ENCODE measurements around the gene MSMP. TPM values are rescaled to one million over a fixed set of nuclear protein-coding genes. Genes with fewer than 3 reads are reported as not detected.

Gene MSMP
- total RNA-seq, 1 donor from 2014 or later: not detected

DNA sequence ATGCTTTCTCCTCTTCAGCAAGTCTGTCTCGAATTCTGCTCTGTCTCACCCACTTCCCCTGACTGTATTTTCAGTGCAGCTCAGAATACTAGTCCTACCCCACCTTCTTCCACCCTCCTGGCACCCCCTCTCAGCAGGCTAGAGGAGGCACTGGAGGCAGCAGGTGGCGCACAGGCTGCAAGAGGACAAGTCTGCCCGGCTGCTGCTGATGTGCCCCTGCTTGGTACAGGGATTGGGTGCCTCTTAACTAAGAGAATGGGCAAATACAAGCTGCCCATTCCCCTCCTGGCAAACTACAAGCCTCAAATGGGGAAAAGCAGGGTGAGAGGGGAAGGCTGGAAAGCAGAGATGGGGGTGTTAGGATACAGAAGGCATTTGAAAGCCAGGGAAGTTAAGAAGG lies 27.1 kb downstream of the MSMP start:
- intact Hi-C loops (cut with micrococcal nuclease): no loop called here

DNA sequence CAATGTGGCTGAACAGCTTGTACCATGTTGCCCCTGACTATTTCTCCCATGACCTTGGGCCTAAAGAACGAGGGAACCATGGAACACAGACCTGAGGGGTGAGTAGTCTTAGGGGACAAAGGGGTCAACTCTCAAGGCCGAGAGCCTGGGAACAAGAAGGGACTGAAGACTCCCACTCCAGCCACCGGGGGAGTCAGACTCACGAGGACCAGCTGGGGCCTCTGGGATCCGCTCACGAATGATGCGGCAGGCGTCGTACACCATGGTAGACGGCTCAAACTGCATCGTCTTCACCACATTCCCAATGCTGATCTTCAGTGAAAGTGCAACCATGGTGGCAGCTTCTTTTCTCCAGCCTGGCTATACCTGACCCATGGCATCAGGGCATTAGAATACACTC lies 28.7 kb downstream of the MSMP start:
- intact Hi-C loops (cut with micrococcal nuclease): no loop called here

DNA sequence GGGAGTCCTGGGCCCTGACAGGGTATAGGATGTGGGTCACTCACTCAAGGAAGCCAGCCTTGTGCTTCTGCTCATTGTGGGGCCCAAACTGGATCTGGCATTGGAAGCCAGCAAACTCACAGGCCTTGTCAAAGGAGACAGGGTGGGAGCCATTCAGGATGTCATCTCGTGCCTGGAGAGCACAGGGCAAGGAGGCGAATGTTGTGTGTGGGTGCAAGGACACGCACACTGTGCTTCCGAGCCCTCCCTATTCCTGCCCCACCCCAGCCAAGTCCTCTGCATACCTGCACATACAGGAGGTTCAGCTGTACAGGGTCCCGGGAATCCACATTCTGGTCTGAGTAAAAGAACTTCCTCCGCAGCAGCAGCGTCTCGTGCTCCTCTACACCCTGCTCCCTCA lies 30.2 kb downstream of the MSMP start:
- intact Hi-C loops (cut with micrococcal nuclease): no loop called here

DNA sequence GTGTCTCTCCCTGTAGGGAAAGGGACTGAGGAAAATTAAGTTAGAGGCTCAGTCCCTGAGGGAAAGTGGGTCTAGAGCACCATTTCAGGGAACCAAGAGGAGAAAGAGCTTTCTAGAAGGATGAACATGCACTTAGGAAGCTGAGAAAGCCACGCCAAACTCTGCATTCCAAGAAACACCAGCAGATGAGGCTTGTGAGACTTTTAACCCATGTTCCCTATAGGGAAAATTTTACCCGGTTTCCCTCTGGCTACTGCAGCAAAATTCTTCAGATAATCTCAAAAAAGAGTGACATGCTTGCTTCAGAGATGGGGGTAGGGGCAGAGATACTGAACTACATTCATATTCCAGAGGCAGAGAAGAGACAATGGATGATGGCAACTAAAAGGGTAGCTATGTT lies 30.6 kb downstream of the MSMP start:
- intact Hi-C loops (cut with micrococcal nuclease): no loop called here

DNA sequence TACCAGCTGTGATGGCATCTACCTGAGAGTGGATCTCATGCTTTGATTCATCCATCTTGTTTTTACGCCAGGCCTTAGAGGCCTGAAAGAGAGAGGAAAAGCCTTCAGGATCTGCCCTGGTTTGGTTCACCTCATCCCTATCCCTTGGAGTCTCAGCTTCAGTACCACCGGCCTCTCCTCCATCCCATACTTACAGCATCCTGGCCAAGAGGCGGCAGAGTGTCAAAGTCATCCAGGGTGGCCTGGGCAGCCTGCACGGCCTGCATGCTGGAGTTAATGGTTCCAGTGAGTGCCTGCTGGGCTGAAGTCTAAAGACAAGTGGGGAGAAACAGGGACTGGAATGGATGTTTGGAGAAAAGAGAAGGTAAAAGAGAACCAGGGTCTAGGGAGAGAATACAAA lies 34.5 kb downstream of the MSMP start:
- intact Hi-C loops (cut with micrococcal nuclease): no loop called here

GRCh38 chr9:35718721-35719511 lies 35.2 kb downstream of the MSMP start:
- intact Hi-C loops (cut with micrococcal nuclease): no loop called here

DNA sequence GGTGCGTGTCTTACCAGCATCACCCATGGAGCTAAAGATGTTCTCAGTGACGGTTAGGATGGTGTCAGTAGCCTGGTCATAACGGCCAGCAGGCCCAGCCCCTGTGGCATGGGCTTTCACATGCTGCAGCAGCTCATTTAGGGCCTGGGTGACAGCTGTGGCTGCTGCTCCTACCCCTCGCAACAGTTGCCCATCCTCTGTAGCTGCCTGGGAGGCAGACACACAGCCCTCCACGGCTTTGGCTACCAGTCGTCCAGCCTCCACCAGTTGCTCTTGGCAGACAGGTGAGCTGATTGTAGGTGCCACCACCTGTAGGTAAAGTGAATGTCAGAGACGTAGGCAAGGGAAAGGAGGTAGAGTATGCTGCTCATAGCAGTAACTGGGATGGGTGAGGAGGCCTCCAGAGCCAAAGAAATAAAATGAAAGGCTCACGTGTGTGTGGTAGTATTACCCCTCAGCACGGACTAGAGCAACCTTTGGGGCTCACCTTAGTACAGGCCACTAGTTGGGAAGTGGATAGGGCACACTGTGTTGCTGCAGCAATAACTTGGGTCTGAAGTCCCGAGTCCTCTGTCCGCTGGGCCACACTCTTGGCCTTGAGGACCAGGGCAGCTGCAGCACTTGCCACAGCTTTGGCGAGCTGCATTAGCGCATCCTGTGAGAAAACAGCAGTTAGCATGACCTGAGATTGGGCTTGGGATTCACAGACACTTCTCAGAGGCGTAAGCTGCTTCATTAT lies 36.8 kb downstream of the MSMP start:
- intact Hi-C loops (cut with micrococcal nuclease): no loop called here

- intact Hi-C loops (cut with micrococcal nuclease): no loop called here
These were observed 37.8 kb downstream of the MSMP start for GRCh38 chr9:35716230-35716629.

- intact Hi-C loops (cut with micrococcal nuclease): no loop called here
These were observed 39.4 kb downstream of the MSMP start for GRCh38 chr9:35714579-35715252.

GRCh38 chr9:35714123-35714522 lies 40.0 kb downstream of the MSMP start:
- intact Hi-C loops (cut with micrococcal nuclease): no loop called here

GRCh38 chr9:35713578-35713977 lies 40.5 kb downstream of the MSMP start:
- intact Hi-C loops (cut with micrococcal nuclease): no loop called here

DNA sequence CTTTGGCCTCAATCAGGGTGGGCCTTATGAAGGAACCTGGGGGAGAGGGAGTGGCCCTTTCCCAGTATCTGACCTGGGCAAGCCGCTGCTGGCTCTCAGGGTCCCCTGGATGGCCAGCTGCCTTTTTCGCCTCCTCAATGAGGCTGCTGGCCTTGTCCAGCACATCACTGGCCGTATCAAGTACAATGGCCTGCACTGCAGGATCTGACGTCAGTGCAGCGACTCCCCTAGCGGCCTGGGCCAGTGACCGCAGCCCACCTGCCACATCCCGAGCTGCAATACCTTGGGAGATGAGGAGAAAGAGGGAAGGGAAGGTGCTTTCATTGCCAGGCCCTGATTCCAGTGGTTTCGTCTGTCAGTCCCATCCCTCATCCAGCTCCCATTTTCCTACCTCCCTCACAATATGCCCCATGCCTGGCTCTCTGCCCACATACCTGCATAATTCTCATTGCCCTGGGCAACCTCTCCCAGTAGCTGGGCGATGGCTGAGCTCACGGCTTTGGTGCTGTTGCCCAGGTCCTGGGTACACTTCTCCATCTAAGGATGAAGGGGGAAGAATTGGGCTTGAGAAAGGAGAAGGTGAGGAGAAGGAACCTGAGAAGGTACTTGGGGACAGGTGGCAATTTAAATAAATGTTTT lies 41.2 kb downstream of the MSMP start:
- intact Hi-C loops (cut with micrococcal nuclease): no loop called here

- intact Hi-C loops (cut with micrococcal nuclease): no loop called here
These were observed 42.3 kb downstream of the MSMP start for GRCh38 chr9:35711501-35712428.

GRCh38 chr9:35710818-35711500 lies 43.1 kb downstream of the MSMP start:
- intact Hi-C loops (cut with micrococcal nuclease): no loop called here

- intact Hi-C loops (cut with micrococcal nuclease): no loop called here
These were observed 45.9 kb downstream of the MSMP start for GRCh38 chr9:35708146-35708545.

DNA sequence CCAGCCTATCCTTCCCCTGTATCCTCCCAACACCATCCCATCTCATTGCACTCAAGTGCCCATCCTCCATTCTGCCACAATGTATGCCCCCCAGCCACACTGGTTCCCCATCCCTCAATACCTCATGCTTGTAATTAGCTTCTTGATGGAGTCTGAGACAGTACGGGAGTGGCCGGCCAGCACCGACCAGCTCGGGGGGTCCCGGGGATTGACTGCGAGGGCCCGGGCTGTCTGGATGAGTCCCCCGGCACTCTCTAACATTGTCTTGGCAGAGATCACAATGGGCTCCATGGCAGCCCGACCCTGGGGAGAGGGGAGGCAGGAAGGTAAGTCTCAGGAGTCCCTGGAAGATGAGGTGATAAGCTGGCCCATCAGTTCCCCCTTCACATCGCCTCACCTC lies 47.1 kb downstream of the MSMP start:
- intact Hi-C loops (cut with micrococcal nuclease): no loop called here

DNA sequence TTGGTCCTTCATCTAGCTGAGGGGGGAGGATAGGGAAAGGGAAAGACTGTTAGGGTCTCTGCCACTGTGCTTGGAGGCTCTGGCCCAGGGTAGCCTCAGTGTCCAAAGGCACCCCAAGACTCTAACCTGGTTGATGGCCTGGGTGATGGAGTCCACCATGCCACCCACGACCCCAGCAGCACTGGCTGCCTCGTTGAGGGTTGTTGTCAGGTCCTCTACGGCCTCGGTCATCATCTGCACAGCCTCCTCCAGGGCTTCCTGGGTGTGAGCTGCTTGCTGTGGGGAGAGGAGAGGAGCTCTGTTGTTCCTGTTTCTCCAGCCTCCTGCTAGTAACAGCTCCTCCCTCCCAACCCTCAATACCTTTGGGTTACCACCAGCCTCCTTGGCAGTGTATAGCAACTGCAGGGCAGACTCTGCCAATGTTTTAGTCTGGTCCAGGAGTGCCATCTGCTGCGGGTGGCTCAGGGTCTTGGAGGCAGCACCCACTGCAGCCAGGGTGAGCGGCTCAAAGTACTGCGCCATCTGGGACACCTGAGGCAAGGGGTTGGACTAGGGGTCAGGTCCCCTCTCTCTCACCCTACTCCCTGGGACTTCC lies 48.1 kb downstream of the MSMP start:
- intact Hi-C loops (cut with micrococcal nuclease): no loop called here

GRCh38 chr9:35705372-35705771 lies 48.7 kb downstream of the MSMP start:
- intact Hi-C loops (cut with micrococcal nuclease): no loop called here

GRCh38 chr9:35703906-35704672 lies 50.0 kb downstream of the MSMP start:
- intact Hi-C loops (cut with micrococcal nuclease): no loop called here
